K562 (cell line): ENCODE measurements around the gene ZPBP.

ENCODE experiments used
- ARNT ChIP-seq, 2 experiments: fragments of 450-650 bp; IDR thresholded peaks; 2 replicates each; pipeline ENCODE4 v1.6.1; 2016; ENCODE audit warnings: mild to moderate bottlenecking in 1 of 2
- EP300 ChIP-seq: IDR thresholded peaks from 2 replicates; pipeline ENCODE4 v1.6.1; 2012; ENCODE audit warnings: low read length, improper control_type of control experiment
- ESRRA ChIP-seq: fragments of 450-650 bp; IDR thresholded peaks from 2 replicates; pipeline ENCODE4 v1.6.1; 2014; ENCODE audit warnings: low read depth, mild to moderate bottlenecking, moderate library complexity, borderline replicate concordance
- FOXA3 ChIP-seq, 2 experiments: fragments of 450-650 bp in 1 of 2; sonication (generic) in 1 of 2; formaldehyde crosslinking; IDR thresholded peaks in 1 of 2; conservative IDR thresholded peaks in 1 of 2; 2 replicates each; pipeline versions ENCODE4 v1.4.0 to v1.8.0; 2020 to 2022; ENCODE audit warnings: mild to moderate bottlenecking in 2 of 2, missing genetic modification reagents in 1 of 2
- JUND ChIP-seq, 2 experiments: IDR thresholded peaks; 2 replicates in 1 of 2; 3 replicates in 1 of 2; pipeline ENCODE4 v1.6.1; 2011; ENCODE audit warnings: borderline replicate concordance in 2 of 2, low read depth in 2 of 2, low read length in 2 of 2, improper control_type of control experiment in 1 of 2, missing biosample characterization in 1 of 2, missing genetic modification characterization in 1 of 2, missing genetic modification reagents in 1 of 2
- KLF6 ChIP-seq: fragments of 250-450 bp; sonication (Bioruptor Pico); IDR thresholded peaks from 2 replicates; pipeline ENCODE4 v1.4.0; 2020; ENCODE audit warnings: mild to moderate bottlenecking, moderate library complexity, borderline replicate concordance
- MTA1 ChIP-seq: fragments of 450-650 bp; IDR thresholded peaks from 2 replicates; pipeline ENCODE4 v1.6.1; 2017; ENCODE audit warnings: borderline replicate concordance
- PKNOX1 ChIP-seq: fragments of 450-650 bp; IDR thresholded peaks from 2 replicates; pipeline ENCODE4 v1.6.1; 2016
- PREB ChIP-seq: sonication (generic); formaldehyde crosslinking; IDR thresholded peaks from 2 replicates; pipeline ENCODE4 v1.8.1; 2023; ENCODE audit warnings: mild to moderate bottlenecking, missing genetic modification reagents
- SMC3 ChIP-seq: conservative IDR thresholded peaks from 2 replicates; pipeline ENCODE4 v1.6.1; 2011; ENCODE audit warnings: low read depth, low read length, improper control_type of control experiment; ENCODE audit not compliant: insufficient read depth
- TCF7 ChIP-seq: sonication (generic); IDR thresholded peaks from 2 replicates; pipeline ENCODE4 v1.6.1; 2016; ENCODE audit warnings: antibody characterized with exemption, borderline replicate concordance

GRCh38 chr7:50088463-50089129, 4.5 kb downstream of the ZPBP start:
- TF ChIP-seq SMC3 (no peak), ARNT (IDR thresholded peaks at IDR 0.05) (no peak), TCF7 (no peak), EP300 (no peak), PKNOX1 (no peak), FOXA3 (CRISPR knock-in tag; conservative IDR thresholded peaks at IDR 0.05 in 1 of 2, IDR thresholded peaks at IDR 0.05 in 1 of 2) (no peak), JUND (IDR thresholded peaks at IDR 0.05; ENCODE audit: borderline replicate concordance, low read depth, low read length) (no peak), JUND (tag; IDR thresholded peaks at IDR 0.05; ENCODE audit: borderline replicate concordance, low read depth, low read length) (no peak), MTA1 (no peak), KLF6 (CRISPR knock-in tag) (no peak), ESRRA (no peak), PREB (CRISPR knock-in tag) (no peak)
